B cell (primary cell): Measurements from ENCODE around the gene VENTX. TPM values are rescaled to one million over a fixed set of nuclear protein-coding genes. Genes with fewer than 3 reads are reported as not detected.
A peak's percentile ranks its signal among the peaks of the same experiment; 100 is the strongest.

Source experiments
- ATAC-seq: fragments of 200-7000 bp; cut with Tn5 transposase; one replicate; pipeline ENCODE4 v1.10.0; 2021; ENCODE audit warnings: low read depth, mild to moderate bottlenecking, moderate number of reproducible peaks, moderate library complexity
- CTCF ChIA-PET: fragments of 350-600 bp; sonication (Branson Sonifier 250); formaldehyde crosslinking; loops from one replicate; lab custom pipeline; 2021; ENCODE audit warnings: antibody characterized with exemption, inconsistent platforms; lab: Charles Lee
- POLR2A ChIA-PET: fragments of 350-600 bp; sonication (Branson Sonifier 250); formaldehyde crosslinking; loops from one replicate; lab custom pipeline; 2021; ENCODE audit warnings: antibody characterized with exemption; lab: Charles Lee
- DNase-seq: peaks from one replicate; pipeline ENCODE4 v3.0.0; 2013
- H2AFZ ChIP-seq: 2 replicates; pipeline ENCODE4 v1.6.1; 2012; ENCODE audit warnings: mild to moderate bottlenecking, low read depth, low read length; ENCODE audit not compliant: insufficient read depth, poor library complexity, severe bottlenecking
- H3K27ac ChIP-seq, 2 donors: 1 replicate in 1 of 2; 2 replicates in 1 of 2; pipeline ENCODE4 v1.5.1; 2012 to 2013; ENCODE audit warnings: low read length in 2 of 2, mild to moderate bottlenecking in 2 of 2, moderate library complexity in 1 of 2
- H3K27me3 ChIP-seq, 4 experiments: fragments of 200-600 bp in 1 of 4; sonication (generic) in 1 of 4; replicated peaks in 1 of 4; 1 replicate in 2 of 4; 2 replicates in 2 of 4; pipeline versions ENCODE4 v1.6.1 to v1.7.0; 2013 to 2016; ENCODE audit warnings: low read length in 3 of 4, mild to moderate bottlenecking in 2 of 4, mixed read lengths in 1 of 4, moderate library complexity in 1 of 4; ENCODE audit not compliant: insufficient read depth in 4 of 4, control insufficient read depth in 3 of 4; ENCODE audit errors: control extremely low read depth in 1 of 4
- H3K36me3 ChIP-seq, 2 experiments: replicated peaks in 1 of 2; 1 replicate in 1 of 2; 2 replicates in 1 of 2; pipeline versions ENCODE4 v1.6.1 to v1.7.1; 2013; ENCODE audit warnings: low read length in 1 of 2; ENCODE audit not compliant: insufficient read depth in 2 of 2, control insufficient read depth in 1 of 2; ENCODE audit errors: control extremely low read depth in 1 of 2, extremely low read depth in 1 of 2
- H3K4me1 ChIP-seq, 2 donors: fragments of 200-600 bp in 1 of 2; sonication (generic) in 1 of 2; 1 replicate in 1 of 2; 2 replicates in 1 of 2; pipeline versions ENCODE4 v1.5.1 to v1.6.1; 2013 to 2017; ENCODE audit warnings: low read length in 2 of 2; ENCODE audit not compliant: control insufficient read depth in 2 of 2, insufficient read depth in 2 of 2
- H3K4me2 ChIP-seq: replicated peaks from 2 replicates; pipeline ENCODE3; 2012; ENCODE audit warnings: mild to moderate bottlenecking, low read depth, low read length; ENCODE audit not compliant: poor library complexity, severe bottlenecking
- H3K4me3 ChIP-seq, 5 experiments: fragments of 200-600 bp in 1 of 5; sonication (generic) in 1 of 5; 1 replicate in 3 of 5; 2 replicates in 2 of 5; pipeline versions ENCODE4 v1.5.1 to v1.7.0; 2011 to 2016; ENCODE audit warnings: low read length in 4 of 5, mild to moderate bottlenecking in 4 of 5, low read depth in 2 of 5, control low read depth in 1 of 5, moderate library complexity in 1 of 5; ENCODE audit not compliant: insufficient read depth in 1 of 5; ENCODE audit errors: control extremely low read depth in 1 of 5, extremely low read depth in 1 of 5
- H3K79me2 ChIP-seq: fragments of 200-600 bp; sonication (generic); one replicate; pipeline ENCODE4 v1.6.0; 2016; ENCODE audit warnings: low read length; ENCODE audit not compliant: control insufficient read depth, insufficient read depth
- H3K9ac ChIP-seq: fragments of 200-600 bp; sonication (generic); 2 replicates; pipeline ENCODE4 v1.6.1; 2017; ENCODE audit warnings: mild to moderate bottlenecking, low read length, moderate library complexity
- H3K9me3 ChIP-seq, 3 donors: one replicate each; pipeline versions ENCODE4 v1.6.1 to v1.7.1; 2013; ENCODE audit warnings: low read length in 2 of 3; ENCODE audit not compliant: control insufficient read depth in 2 of 3, insufficient read depth in 1 of 3; ENCODE audit errors: control extremely low read depth in 1 of 3
- H4K20me1 ChIP-seq: 2 replicates; pipeline ENCODE4 v1.6.0; 2012; ENCODE audit warnings: mild to moderate bottlenecking, low read length; ENCODE audit not compliant: insufficient read depth, control insufficient read depth, poor library complexity, severe bottlenecking
- H3K27ac Mint-ChIP-seq: one replicate; pipeline ENCODE4 v1.8.0; 2021; ENCODE audit warnings: mixed read lengths
- H3K27me3 Mint-ChIP-seq: one replicate; pipeline ENCODE4 v1.8.0; 2021; ENCODE audit warnings: mixed read lengths
- H3K4me1 Mint-ChIP-seq: one replicate; pipeline ENCODE4 v1.8.0; 2021; ENCODE audit warnings: mixed read lengths
- H3K4me3 Mint-ChIP-seq: one replicate; pipeline ENCODE4 v1.8.0; 2021; ENCODE audit warnings: mixed read lengths
- H3K9me3 Mint-ChIP-seq: one replicate; pipeline ENCODE4 v1.8.0; 2022; ENCODE audit warnings: mixed read lengths; ENCODE audit not compliant: insufficient read depth
- CTCF ChIP-seq: fragments of 200-600 bp; IDR thresholded peaks from one replicate; pipeline ENCODE4 v1.8.0; 2022; ENCODE audit warnings: antibody characterized with exemption, mild to moderate bottlenecking
- EZH2 ChIP-seq: IDR thresholded peaks from 2 replicates; pipeline ENCODE4 v1.6.1; 2012; ENCODE audit warnings: borderline replicate concordance, low read depth, mild to moderate bottlenecking, moderate library complexity, low read length; ENCODE audit not compliant: insufficient read depth, poor library complexity, severe bottlenecking
- WGBS: methylation state at CpG from one replicate; pipeline ENCODE4 v1.1.5; 2013; ENCODE audit warnings: missing lambda C conversion rate; ENCODE audit not compliant: insufficient coverage; 5-methylcytosine and 5-hydroxymethylcytosine counted together
- intact Hi-C: fragments of 100-400 bp; cut with micrococcal nuclease; formaldehyde crosslinking; loops from one replicate; pipeline ENCODE4 v1.10.0; 2022
- polyA plus RNA-seq: library from polyadenylated mRNA; depleted of rRNA; stranded (reverse); fragments of >200 nt; gene quantifications from 2 replicates; pipeline ENCODE4 v1.2.3, GENCODE V29; 2012
- total RNA-seq, 2 donors: library from RNA; stranded (reverse); fragments of 120-200 nt in 1 of 2; gene quantifications; 1 replicate in 1 of 2; 2 replicates in 1 of 2; pipeline versions ENCODE4 v1.2.3 to v1.2.4, GENCODE V29; 2013 to 2022

VENTX gene
- total and polyA plus RNA-seq, 2 donors (not counting 1 experiment from before 2014, with no cell fraction given) = 0.82 TPM; not detected in 1

- Mint-ChIP-seq H3K27ac (peak overlapping the region; percentile 95), H3K27me3 (no peaks in the 10 kb centered on the region), H3K9me3 (no peaks in the 10 kb centered on the region), H3K4me1 (peaks cover 43% of the 10 kb centered on the region), H3K4me3 (peak overlapping the region; percentile 90)
- ATAC-seq (no peak), DNase-seq (peak; percentile 43)
- intact Hi-C loops = loop anchor here (5.0 to 10.0 kb wide), 2 partner anchors 115 to 133 kb away; partner anchors contain the start of gene MTG1
- Histone ChIP-seq H3K36me3 (peaks cover 0 to 29% of the 10 kb centered on the region in 2 experiments), H3K4me1 (peaks cover 45 to 70% of the 10 kb centered on the region in 2 donors), H3K4me3 (peak overlapping the region in 1 of 5 experiments; percentile 83), H3K27ac (peak overlapping the region; percentile 57 to 97), H4K20me1 (peaks cover 21% of the 10 kb centered on the region), H3K79me2 (peaks cover 12% of the 10 kb centered on the region), H3K4me2 (peak overlapping the region; percentile 99), H3K27me3 (no peaks in the 10 kb centered on the region), H3K9me3 (no peaks in the 10 kb centered on the region), H3K9ac (peak overlapping the region; percentile 0), H2AFZ (no peak overlapping the region)
- CTCF ChIA-PET = interaction anchor here (0.9 to 3.7 kb wide), 9 partner anchors 13 to 243 kb away, joined by 3 to 21 read pairs (median 5); no protein-coding TSS in a partner anchor
- 79% methylated on average over 22 of the region's 25 CpGs for WGBS
- POLR2A ChIA-PET = interaction anchor here (0.7 to 2.1 kb wide), 3 partner anchors 13 to 19 kb away, joined by 3 to 10 read pairs (median 5); no protein-coding TSS in a partner anchor
- TF ChIP-seq EZH2 (no peak), CTCF (no peak)
Measured at GRCh38 chr10:133277277-133277992, 39.8 kb downstream of the VENTX start.
